HS-27A (cell line): Measurements from ENCODE around the gene FTH1.
"Not testable (repeated sequence)": the region's sequence is repeated elsewhere in the genome, so short reads cannot be mapped to it uniquely, and the experiment has no call there.

Experiments used
- DNase-seq: peaks from one replicate; pipeline ENCODE4 v3.0.0-alpha.2; 2012; ENCODE audit warnings: low read depth, missing footprints

The FTH1 gene

DNA sequence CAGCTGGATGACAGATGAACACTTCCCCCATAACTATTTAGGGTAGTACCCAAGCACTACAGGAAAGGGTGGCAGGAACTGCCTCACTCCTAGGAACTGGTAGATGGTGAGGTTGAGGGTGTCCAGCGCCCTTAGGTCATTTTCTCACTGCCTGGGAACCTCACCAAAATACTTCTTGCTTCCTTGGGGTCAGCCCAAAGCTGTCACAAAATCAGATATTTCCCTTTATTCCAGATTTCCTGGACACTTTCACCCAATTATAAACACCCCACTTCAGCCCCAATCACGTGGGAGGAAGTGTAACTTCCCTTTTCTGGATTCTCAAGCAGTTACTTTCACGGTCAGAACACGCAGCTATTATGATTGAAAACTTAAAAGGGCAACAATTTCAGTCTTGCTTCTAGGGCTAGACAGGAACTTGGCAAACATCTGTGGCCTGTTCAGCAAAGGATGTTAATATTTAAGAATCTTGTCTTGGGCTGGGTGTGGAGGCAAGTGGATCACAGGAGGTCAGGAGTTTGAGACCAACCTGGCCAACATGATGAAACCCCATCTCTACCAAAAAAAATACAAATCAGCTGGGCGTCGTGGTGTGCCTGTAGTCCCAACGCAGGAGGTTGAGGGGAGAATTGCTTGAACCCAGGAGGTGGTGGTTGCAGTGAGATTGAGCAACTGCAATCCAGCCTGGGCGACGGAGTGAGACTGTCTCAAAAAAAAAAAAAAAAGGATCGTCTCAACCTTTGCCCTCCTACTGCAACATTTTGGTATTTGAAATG is 4.0 kb downstream of the FTH1 start:
- DNase-seq = no peak

DNA sequence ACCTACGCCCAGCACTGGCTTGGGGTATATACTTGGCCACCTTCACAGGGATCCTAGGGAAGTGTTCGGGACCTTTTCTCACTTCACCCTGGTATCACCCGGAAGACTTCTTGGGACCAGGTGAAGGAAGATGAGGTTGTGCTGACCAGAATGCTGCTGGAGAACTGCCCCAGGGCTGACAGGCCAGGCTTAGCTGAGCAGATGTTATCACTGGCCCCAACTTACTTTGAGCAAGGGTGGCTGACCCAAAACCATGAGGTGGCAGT is 4.5 kb downstream of the FTH1 start:
- no peak for DNase-seq

DNA sequence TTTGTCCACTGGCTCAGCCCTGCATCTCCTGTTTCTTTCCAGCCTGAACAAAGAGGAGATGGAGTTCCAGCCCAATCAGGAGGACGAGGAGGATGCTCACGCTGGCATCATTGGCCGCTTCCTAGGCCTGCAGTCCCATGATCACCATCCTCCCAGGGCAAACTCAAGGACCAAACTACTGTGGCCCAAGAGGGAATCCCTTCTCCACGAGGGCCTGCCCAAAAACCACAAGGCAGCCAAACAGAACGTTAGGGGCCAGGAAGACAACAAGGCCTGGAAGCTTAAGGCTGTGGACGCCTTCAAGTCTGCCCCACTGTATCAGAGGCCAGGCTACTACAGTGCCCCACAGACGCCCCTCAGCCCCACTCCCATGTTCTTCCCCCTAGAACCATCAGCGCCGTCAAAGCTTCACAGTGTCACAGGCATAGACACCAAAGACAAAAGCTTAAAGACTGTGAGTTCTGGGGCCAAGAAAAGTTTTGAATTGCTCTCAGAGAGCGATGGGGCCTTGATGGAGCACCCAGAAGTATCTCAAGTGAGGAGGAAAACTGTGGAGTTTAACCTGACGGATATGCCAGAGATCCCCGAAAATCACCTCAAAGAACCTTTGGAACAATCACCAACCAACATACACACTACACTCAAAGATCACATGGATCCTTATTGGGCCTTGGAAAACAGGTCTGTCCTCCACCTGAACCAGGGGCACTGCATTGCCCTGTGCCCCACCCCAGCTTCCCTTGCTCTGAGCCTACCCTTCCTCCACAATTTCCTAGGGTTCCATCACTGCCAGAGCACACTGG is 5.0 kb downstream of the FTH1 start:
- DNase-seq = no peak

GRCh38 chr11:61961570-61962212 is 5.7 kb downstream of the FTH1 start:
- no peak for DNase-seq

DNA sequence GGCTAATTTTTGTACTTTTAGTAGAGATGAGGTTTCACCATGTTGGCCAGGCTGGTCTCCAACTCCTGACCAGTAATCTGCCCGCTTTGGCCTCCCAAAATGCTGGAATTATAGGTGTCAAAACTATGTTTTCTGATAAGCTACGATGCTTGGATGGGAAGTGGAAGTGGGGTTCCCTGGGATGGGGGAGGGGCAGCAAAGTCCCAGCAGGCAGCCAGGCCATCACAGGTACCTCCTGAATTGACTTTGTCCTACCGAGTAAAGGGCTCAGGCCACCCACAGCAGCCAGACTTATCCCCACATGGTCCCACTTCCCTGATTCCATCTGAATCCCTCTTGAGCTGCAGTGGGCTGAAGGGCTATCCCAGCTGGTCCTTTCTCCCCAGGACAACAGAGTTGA is 6.9 kb downstream of the FTH1 start:
- no peak for DNase-seq

GRCh38 chr11:61959678-61960077 is 7.8 kb downstream of the FTH1 start:
- no peak for DNase-seq

DNA sequence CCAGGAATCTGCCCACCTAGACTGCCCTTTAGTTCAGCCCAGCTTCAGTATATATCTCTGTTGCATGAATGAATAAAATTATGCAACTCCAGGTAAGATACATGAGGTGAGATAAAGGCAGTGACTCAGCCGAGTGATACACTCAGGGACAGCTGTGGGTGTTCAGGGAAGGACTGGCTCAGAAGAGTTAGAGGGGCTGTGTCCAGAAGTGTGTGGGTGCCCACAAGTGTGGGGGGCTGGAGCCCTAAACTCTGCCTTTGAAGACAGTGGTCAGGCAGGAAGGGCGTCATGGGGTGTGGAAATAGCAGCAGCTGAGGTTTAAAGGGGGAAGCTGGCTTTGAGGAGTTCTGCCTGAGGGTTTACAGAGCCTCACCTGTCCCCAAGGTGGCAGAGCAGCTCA is 8.3 kb downstream of the FTH1 start:
- no peak for DNase-seq

GRCh38 chr11:61958590-61958989 is 8.8 kb downstream of the FTH1 start:
- DNase-seq = no peak

DNA sequence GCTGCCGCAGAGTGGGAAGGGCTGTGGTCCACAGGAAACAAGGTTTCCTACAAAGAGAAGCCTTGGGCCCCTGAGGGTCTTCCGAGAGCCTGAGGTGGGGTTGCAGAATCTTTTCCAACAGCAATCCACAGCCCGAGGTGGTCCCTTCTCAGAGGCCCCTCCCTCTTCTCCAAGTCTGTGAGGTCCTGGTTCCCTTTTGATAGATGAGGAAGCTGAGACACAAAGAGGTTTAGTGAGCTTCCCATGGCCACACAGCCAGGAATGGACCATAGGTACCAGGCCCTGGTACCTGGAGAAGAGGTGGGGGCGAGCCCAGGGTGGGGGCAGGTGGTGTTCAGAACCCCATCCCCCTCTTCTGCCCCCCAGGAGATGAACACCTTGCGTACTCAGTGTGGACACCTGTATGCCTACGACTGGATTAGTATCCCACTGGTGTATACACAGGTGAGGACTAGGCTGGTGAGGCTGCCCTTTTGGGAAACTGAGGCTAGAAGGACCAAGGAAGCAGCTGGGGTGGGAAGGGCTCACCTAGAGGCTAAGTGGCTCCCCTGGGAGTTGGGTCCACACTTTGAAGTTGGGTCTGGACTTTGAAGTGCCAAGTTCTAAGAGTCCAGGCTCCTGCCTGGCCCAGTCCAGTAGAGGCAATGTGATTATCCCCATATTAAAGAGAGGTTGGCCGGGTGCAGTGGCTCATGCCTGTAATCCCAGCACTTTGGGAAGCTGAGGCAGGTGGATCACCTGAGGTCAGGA is 10.2 kb downstream of the FTH1 start:
- no peak for DNase-seq

- no peak for DNase-seq
Measured at GRCh38 chr11:61956191-61957020, 11.0 kb downstream of the FTH1 start.

GRCh38 chr11:61955422-61956135 is 11.9 kb downstream of the FTH1 start:
- no peak for DNase-seq

GRCh38 chr11:61954851-61955421 is 12.5 kb downstream of the FTH1 start:
- no peak for DNase-seq

- DNase-seq = no peak
Measured at GRCh38 chr11:61954106-61954850, 13.2 kb downstream of the FTH1 start.

DNA sequence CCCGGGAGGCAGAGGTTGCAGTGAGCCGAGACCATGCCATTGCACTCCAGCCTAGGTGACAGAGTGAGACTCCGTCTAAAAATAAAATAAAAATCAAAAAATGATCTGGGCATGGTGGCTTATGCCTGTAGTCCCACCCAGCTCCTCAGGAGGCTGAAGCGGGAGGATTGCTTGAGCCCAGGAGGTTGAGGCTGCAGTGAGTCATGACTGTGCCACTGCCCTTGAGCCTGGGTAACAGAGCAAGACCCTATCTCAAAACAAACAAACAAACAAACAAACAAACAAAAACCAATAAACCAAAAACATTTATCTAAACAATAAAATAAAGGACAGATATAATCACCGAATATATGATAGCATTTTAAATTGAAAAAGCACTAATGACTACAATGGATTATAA is 13.8 kb downstream of the FTH1 start:
- DNase-seq = not testable (repeated sequence)

DNA sequence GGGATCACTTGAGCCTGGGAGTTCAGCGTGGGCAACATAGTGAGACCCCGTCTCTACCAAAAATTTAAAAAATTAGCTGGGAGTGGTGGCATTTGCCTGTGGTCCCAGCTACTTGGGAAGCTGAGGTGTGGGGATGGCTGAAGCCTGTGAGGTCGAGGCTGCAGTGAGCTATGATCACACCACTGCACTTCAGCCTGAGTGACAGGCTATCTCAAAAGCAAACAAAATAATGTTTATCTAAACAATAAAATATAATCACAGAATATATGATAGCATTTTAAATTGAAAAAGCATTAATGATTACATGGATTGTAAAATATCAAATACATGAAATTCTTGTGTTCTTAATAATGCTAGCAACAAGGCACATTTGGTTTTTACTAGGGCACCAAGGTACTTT is 14.6 kb downstream of the FTH1 start:
- DNase-seq = no peak

DNA sequence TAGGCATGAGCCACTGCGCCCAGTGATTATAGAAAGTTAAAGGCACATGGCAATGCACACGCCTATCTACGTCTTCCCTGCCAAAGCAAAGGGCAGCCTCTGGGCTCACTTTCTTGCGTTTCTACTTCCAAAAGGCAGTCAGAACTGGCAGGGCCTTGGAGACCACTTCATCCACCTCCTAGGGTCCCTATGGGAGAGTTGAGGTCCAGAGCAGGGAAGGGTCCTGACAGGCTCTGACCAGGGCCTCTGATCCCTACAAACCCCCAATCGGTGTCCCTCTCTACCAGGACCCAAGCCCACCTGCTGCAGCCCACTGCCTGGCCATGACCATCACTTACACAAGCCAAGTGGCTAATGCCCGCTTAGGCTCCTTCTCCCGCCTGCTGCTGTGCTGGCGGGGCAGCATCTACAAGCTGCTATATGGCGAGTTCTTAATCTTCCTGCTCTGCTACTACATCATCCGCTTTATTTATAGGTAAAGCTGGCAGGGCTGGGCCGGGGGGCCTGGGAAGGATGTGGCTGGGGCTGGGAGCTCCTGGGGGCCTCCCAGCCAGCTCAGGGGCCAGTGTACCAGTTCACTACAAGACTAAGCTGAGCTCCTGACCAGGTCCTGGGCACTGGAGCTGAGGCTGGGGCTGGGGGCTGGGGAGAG is 15.8 kb downstream of the FTH1 start:
- no peak for DNase-seq

DNA sequence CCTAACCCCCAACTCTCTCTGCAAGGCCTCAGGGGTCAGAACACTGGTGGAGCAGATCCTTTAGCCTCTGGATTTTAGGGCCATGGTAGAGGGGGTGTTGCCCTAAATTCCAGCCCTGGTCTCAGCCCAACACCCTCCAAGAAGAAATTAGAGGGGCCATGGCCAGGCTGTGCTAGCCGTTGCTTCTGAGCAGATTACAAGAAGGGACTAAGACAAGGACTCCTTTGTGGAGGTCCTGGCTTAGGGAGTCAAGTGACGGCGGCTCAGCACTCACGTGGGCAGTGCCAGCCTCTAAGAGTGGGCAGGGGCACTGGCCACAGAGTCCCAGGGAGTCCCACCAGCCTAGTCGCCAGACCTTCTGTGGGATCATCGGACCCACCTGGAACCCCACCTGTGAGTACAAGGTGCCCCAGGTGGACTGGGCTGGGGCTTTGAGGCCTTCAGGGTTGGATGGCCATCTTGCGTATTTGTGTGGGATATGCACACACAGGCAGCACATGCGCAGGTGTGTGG is 17.3 kb downstream of the FTH1 start, which contains the start of gene BEST1:
BEST1 (plus strand) TSS at position 317 of the 513 bp plus-strand sequence. CDS start 1,456 bp downstream, outside the sequence.
- no peak for DNase-seq

DNA sequence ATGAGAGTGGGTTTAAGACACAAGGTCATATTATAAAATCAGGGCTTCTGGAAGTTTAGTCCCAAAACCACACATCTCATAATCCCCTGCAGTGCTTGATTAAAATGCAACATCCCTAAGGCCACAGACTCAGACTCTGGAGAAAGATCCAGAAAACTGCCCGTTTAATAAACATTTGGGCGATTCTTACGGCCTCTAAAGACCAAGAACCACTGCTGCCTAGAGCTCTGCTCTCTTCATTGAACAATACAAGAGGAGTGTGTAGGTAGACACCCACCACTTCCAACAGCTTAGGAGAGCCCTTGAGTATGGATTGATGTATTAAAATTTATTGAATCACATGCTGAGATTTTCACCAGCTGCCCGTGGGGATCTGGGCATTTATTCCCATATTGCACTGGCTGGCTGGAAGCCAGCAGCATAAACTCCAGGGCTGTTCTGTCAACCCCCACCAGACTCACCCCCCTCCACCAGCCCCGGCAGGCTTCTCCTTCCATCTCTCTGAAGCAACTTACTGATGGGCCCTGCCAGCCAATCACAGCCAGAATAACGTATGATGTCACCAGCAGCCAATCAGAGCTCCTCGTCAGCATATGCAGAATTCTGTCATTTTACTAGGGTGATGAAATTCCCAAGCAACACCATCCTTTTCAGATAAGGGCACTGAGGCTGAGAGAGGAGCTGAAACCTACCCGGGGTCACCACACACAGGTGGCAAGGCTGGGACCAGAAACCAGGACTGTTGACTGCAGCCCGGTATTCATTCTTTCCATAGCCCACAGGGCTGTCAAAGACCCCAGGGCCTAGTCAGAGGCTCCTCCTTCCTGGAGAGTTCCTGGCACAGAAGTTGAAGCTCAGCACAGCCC is 18.0 kb downstream of the FTH1 start:
- no peak for DNase-seq
